HepG2 (cell line): ENCODE measurements around the gene ARHGEF11. TPM values are rescaled to one million over a fixed set of nuclear protein-coding genes. Genes with fewer than 3 reads are reported as not detected.

Experiments
- ATAC-seq: fragments of 200-7000 bp; cut with Tn5 transposase; 3 replicates; pipeline ENCODE4 v1.9.1; 2020; ENCODE audit warnings: mild to moderate bottlenecking, moderate library complexity
- BruUV-seq: library from RNA; stranded (reverse); fragments of 400-500 nt; replicated peaks from 2 replicates; lab custom pipeline; 2021; lab: Mats Ljungman, UMichigan
- CTCF ChIA-PET: fragments of 300-600 bp; formaldehyde crosslinking; extraction: SDS; loops from one replicate; lab custom pipeline; 2021; ENCODE audit warnings: low total read pairs, inconsistent platforms, low intra/inter-chr PET ratio; lab: Yijun Ruan, JAX
- POLR2A ChIA-PET: fragments of 350-600 bp; sonication (Branson Sonifier 250); formaldehyde crosslinking; loops from one replicate; lab custom pipeline; 2020; ENCODE audit warnings: antibody characterized with exemption, inconsistent platforms; lab: Yijun Ruan, JAX
- DNase-seq: peaks from one replicate; pipeline ENCODE4 v3.0.0-alpha.2; 2015; ENCODE audit warnings: low spot score
- FAIRE-seq: peaks from 3 replicates; lab custom pipeline; 2011; peaks lifted over from hg19 to GRCh38; lab: Jason Lieb, UNC
- H2AFZ ChIP-seq: one replicate; pipeline ENCODE4 v1.6.1; 2011; ENCODE audit warnings: low read length, inconsistent platforms
- H3K27ac ChIP-seq: fragments of 300-600 bp; 3 replicates; pipeline ENCODE4 v1.8.0; 2011; ENCODE audit warnings: mixed run types, mild to moderate bottlenecking, mixed read lengths, low read length, inconsistent platforms; ENCODE audit not compliant: insufficient read depth; ENCODE audit errors: extremely low read length
- H3K27me3 ChIP-seq, 2 experiments: fragments of 200-600 bp in 1 of 2; 2 replicates in 1 of 2; 3 replicates in 1 of 2; pipeline versions ENCODE4 v1.6.0 to v1.8.0; 2011; ENCODE audit warnings: low read length in 2 of 2, mild to moderate bottlenecking in 2 of 2, moderate library complexity in 2 of 2, inconsistent platforms in 1 of 2; ENCODE audit not compliant: insufficient read depth in 2 of 2, control insufficient read depth in 1 of 2
- H3K36me3 ChIP-seq, 2 experiments: fragments of 200-600 bp in 1 of 2; replicated peaks in 1 of 2; 2 replicates in 1 of 2; 3 replicates in 1 of 2; pipeline versions ENCODE4 v1.5.1 to v1.8.0; 2011; ENCODE audit warnings: low read length in 2 of 2, inconsistent platforms in 1 of 2; ENCODE audit not compliant: insufficient read depth in 2 of 2, control insufficient read depth in 1 of 2
- H3K4me1 ChIP-seq: 2 replicates; pipeline ENCODE4 v1.5.1; 2012; ENCODE audit warnings: low read length, inconsistent platforms; ENCODE audit not compliant: insufficient read depth
- H3K4me2 ChIP-seq: 2 replicates; pipeline ENCODE4 v1.6.0; 2011; ENCODE audit warnings: low read depth, low read length, inconsistent platforms
- H3K4me3 ChIP-seq, 3 experiments: fragments of 200-600 bp in 1 of 3; sonication (generic), shearing (Covaris generic) in 1 of 3; replicated peaks in 1 of 3; 2 replicates each; pipeline ENCODE4 v1.5.1; 2011 to 2016; ENCODE audit warnings: low read length in 3 of 3, inconsistent platforms in 2 of 3, low read depth in 2 of 3, mild to moderate bottlenecking in 2 of 3, control low read depth in 1 of 3, mixed read lengths in 1 of 3; ENCODE audit not compliant: insufficient read depth in 1 of 3
- H3K79me2 ChIP-seq: one replicate; pipeline ENCODE4 v1.6.1; 2011; ENCODE audit warnings: low read length, inconsistent platforms; ENCODE audit not compliant: insufficient read depth
- H3K9ac ChIP-seq: 2 replicates; pipeline ENCODE4 v1.6.0; 2011; ENCODE audit warnings: mild to moderate bottlenecking, low read depth, low read length, inconsistent platforms; ENCODE audit not compliant: insufficient read depth
- H3K9me3 ChIP-seq: 2 replicates; pipeline ENCODE4 v1.5.1; 2012; ENCODE audit warnings: mild to moderate bottlenecking, low read length
- H4K20me1 ChIP-seq: 2 replicates; pipeline ENCODE4 v1.6.0; 2011; ENCODE audit warnings: inconsistent platforms, mild to moderate bottlenecking, low read length, moderate library complexity; ENCODE audit not compliant: insufficient read depth
- ARNT2 ChIP-seq: sonication (generic); formaldehyde crosslinking; IDR thresholded peaks from 2 replicates; pipeline ENCODE4 v1.8.0; 2022; ENCODE audit warnings: mild to moderate bottlenecking, low read depth, missing genetic modification reagents, moderate library complexity
- ATF1 ChIP-seq: IDR thresholded peaks from 2 replicates; pipeline ENCODE4 v1.6.1; 2016; ENCODE audit warnings: mild to moderate bottlenecking, control low read depth
- ESRRA ChIP-seq: sonication (generic); formaldehyde crosslinking; IDR thresholded peaks from 2 replicates; pipeline ENCODE4 v1.5.1; 2020; ENCODE audit warnings: mild to moderate bottlenecking, low read depth, missing genetic modification reagents
- NRL ChIP-seq: sonication (generic); formaldehyde crosslinking; IDR thresholded peaks from 2 replicates; pipeline ENCODE4 v1.5.0; 2020; ENCODE audit warnings: missing genetic modification reagents, mild to moderate bottlenecking, moderate library complexity, borderline replicate concordance
- SMC3 ChIP-seq: IDR thresholded peaks from 2 replicates; pipeline ENCODE4 v1.6.1; 2011; ENCODE audit warnings: low read length, improper control_type of control experiment
- TERF1 ChIP-seq: sonication (generic); formaldehyde crosslinking; IDR thresholded peaks from 2 replicates; pipeline ENCODE4 v1.8.0; 2022; ENCODE audit warnings: mild to moderate bottlenecking, missing genetic modification reagents, moderate library complexity
- ZFYVE20 ChIP-seq: sonication (generic); formaldehyde crosslinking; IDR thresholded peaks from 2 replicates; pipeline ENCODE4 v1.8.0; 2023; ENCODE audit warnings: low read depth, mild to moderate bottlenecking, moderate library complexity, missing genetic modification reagents, borderline replicate concordance
- ZNF468 ChIP-seq: sonication (generic); formaldehyde crosslinking; IDR thresholded peaks from 2 replicates; pipeline ENCODE4 v1.8.0; 2022; ENCODE audit warnings: mild to moderate bottlenecking, moderate library complexity, missing genetic modification reagents
- ZNF598 ChIP-seq: sonication (generic); formaldehyde crosslinking; IDR thresholded peaks from 2 replicates; pipeline ENCODE4 v1.5.1; 2020; ENCODE audit warnings: mild to moderate bottlenecking, missing genetic modification reagents, borderline replicate concordance
- WGBS: methylation state at CpG from one replicate; pipeline ENCODE4 v1.1.6; 2017; ENCODE audit warnings: low lambda C conversion rate; 5-methylcytosine and 5-hydroxymethylcytosine counted together
- in situ Hi-C: cut with HindIII; loops from 2 replicates; pipeline ENCODE4 v1.10.0; 2017; ENCODE audit warnings: low pct_unique_long_range_greater_than_20kb; ENCODE audit not compliant: extremely low pct_ligation_motif_present
- intact Hi-C: fragments of 100-400 bp; cut with micrococcal nuclease; formaldehyde crosslinking; loops from one replicate; pipeline ENCODE4 v1.10.0; 2022; ENCODE audit not compliant: unreplicated experiment
- polyA plus RNA-seq, 8 experiments: library from polyadenylated mRNA; depleted of rRNA in 3 of 8; stranded (reverse) in 7 of 8; unstranded in 1 of 8; fragments of >200 nt; fragmentation: Illumina TruSeq in 4 of 8; extraction: Trizol in 4 of 8; gene quantifications; 2 replicates each; pipeline versions ENCODE4 v1.2.1 to v1.2.3, GENCODE V29; 2011 to 2016; ENCODE audit warnings: low read depth in 4 of 8, missing spikeins in 1 of 8, mixed read lengths in 1 of 8; ENCODE audit not compliant: insufficient read depth in 1 of 8
- total RNA-seq, 5 experiments: library from RNA; depleted of rRNA; stranded (reverse); fragments of >200 nt; fragmentation: Illumina TruSeq; extraction: Trizol; gene quantifications; 2 replicates each; pipeline ENCODE4 v1.2.3, GENCODE V29; 2016; ENCODE audit warnings: low read depth in 1 of 5
- TF ChIP-seq, protein P1 (sequence below): sonication (generic); formaldehyde crosslinking; conservative IDR thresholded peaks from 2 replicates; pipeline ENCODE4 v1.4.0; 2020; ENCODE audit warnings: missing genetic modification reagents

ARHGEF11 gene
- total and polyA plus RNA-seq, 2 of the 13 experiments (the other 11 are each of a cell fraction or from before 2014, with no cell fraction given) = 16.5 to 21.2 TPM

GRCh38 chr1:157090771-157091170 is 45.2 kb upstream of the ARHGEF11 start:
- no peaks in the 10 kb centered on the region for H3K36me3 ChIP-seq
- H4K20me1 ChIP-seq = no peaks in the 10 kb centered on the region
- no peaks in the 10 kb centered on the region for H3K9me3 ChIP-seq
- DNase-seq (no peak), ATAC-seq (no peak), FAIRE-seq (no peak)
- WGBS = 17% methylated on average over 3 of the region's 3 CpGs
- POLR2A ChIA-PET = interaction anchor here (1.3 to 1.7 kb wide), 2 partner anchors 65 to 70 kb away, joined by 3 to 16 read pairs; no protein-coding TSS in a partner anchor
- intact Hi-C loops = loop anchor here (1.0 to 10.0 kb wide), 3 partner anchors 47 to 886 kb away; partner anchors contain the start of gene ETV3
- no peak overlapping the region for H3K4me3 ChIP-seq
- CTCF ChIA-PET = interaction anchor here (1.1 to 3.7 kb wide), 2 partner anchors 65 to 73 kb away, joined by 3 to 71 read pairs; no protein-coding TSS in a partner anchor
- TF ChIP-seq ZNF468 (CRISPR knock-in tag) (no peak), ATF1 (CRISPR knock-in tag) (no peak), NRL (CRISPR knock-in tag) (no peak), ZFYVE20 (no peak), ZNF598 (no peak), ARNT2 (CRISPR knock-in tag) (no peak), TERF1 (CRISPR knock-in tag) (no peak), SMC3 (no peak), ESRRA (CRISPR knock-in tag) (no peak)
- TF ChIP-seq, protein P1, sequence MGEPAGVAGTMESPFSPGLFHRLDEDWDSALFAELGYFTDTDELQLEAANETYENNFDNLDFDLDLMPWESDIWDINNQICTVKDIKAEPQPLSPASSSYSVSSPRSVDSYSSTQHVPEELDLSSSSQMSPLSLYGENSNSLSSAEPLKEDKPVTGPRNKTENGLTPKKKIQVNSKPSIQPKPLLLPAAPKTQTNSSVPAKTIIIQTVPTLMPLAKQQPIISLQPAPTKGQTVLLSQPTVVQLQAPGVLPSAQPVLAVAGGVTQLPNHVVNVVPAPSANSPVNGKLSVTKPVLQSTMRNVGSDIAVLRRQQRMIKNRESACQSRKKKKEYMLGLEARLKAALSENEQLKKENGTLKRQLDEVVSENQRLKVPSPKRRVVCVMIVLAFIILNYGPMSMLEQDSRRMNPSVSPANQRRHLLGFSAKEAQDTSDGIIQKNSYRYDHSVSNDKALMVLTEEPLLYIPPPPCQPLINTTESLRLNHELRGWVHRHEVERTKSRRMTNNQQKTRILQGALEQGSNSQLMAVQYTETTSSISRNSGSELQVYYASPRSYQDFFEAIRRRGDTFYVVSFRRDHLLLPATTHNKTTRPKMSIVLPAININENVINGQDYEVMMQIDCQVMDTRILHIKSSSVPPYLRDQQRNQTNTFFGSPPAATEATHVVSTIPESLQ (CRISPR knock-in tag) = no peak
- no peaks in the 10 kb centered on the region for H3K79me2 ChIP-seq
- H3K4me1 ChIP-seq = peaks cover 12% of the 10 kb centered on the region
- no peak overlapping the region for H3K4me2 ChIP-seq
- BruUV-seq = no TSS peak
- no peak overlapping the region for H2AFZ ChIP-seq
- in situ Hi-C loops = loop anchor here (5.0 kb wide), 1 partner anchor 62 kb away; no protein-coding TSS in a partner anchor
- H3K27me3 ChIP-seq = peaks cover 0 to 22% of the 10 kb centered on the region in 2 experiments; a peak in 3 of 5 replicates
- H3K9ac ChIP-seq = no peak overlapping the region
- no peak overlapping the region for H3K27ac ChIP-seq
